H1 (cell line): ENCODE measurements around the gene DEK. TPM values are rescaled to one million over a fixed set of nuclear protein-coding genes. Genes with fewer than 3 reads are reported as not detected.
A peak's percentile ranks its signal among the peaks of the same experiment; 100 is the strongest.

Source experiments
- CTCF ChIA-PET: fragments of 300-600 bp; sonication (Branson Sonifier 250); formaldehyde crosslinking; loops from one replicate; lab custom pipeline; 2021; ENCODE audit not compliant: partially characterized antibody; lab: Charles Lee
- POLR2A ChIA-PET: fragments of 300-600 bp; sonication (Branson Sonifier 250); formaldehyde crosslinking; loops from one replicate; lab custom pipeline; 2021; ENCODE audit warnings: inconsistent platforms; ENCODE audit not compliant: partially characterized antibody; lab: Charles Lee
- DNase-seq, 2 experiments: peaks; one replicate each; pipeline versions ENCODE4 v3.0.0 to v3.0.0-alpha.2; 2010 to 2022; ENCODE audit warnings: low spot score in 2 of 2, low read depth in 1 of 2, mixed read lengths in 1 of 2
- FAIRE-seq: peaks from 2 replicates; lab custom pipeline; 2011; peaks lifted over from hg19 to GRCh38; lab: Jason Lieb, UNC
- H2AFZ ChIP-seq: 2 replicates; pipeline ENCODE4 v1.8.1; 2012; ENCODE audit warnings: low read length, inconsistent platforms
- H2AK5ac ChIP-seq: 2 replicates; pipeline ENCODE4 v1.6.1; 2013; ENCODE audit warnings: low read depth, low read length
- H2BK120ac ChIP-seq: replicated peaks from 2 replicates; pipeline ENCODE3; 2013; ENCODE audit warnings: low read depth, low read length, inconsistent platforms
- H2BK12ac ChIP-seq: 2 replicates; pipeline ENCODE4 v1.6.1; 2013; ENCODE audit warnings: low read depth, low read length
- H2BK15ac ChIP-seq: 2 replicates; pipeline ENCODE4 v1.6.1; 2013; ENCODE audit warnings: low read length
- H2BK20ac ChIP-seq: 2 replicates; pipeline ENCODE4 v1.6.1; 2013; ENCODE audit warnings: low read length
- H2BK5ac ChIP-seq: 2 replicates; pipeline ENCODE4 v1.6.1; 2013; ENCODE audit warnings: low read depth, low read length
- H3K14ac ChIP-seq: 2 replicates; pipeline ENCODE4 v1.6.1; 2013; ENCODE audit warnings: inconsistent platforms; ENCODE audit not compliant: insufficient read length
- H3K18ac ChIP-seq: 2 replicates; pipeline ENCODE4 v1.6.1; 2013; ENCODE audit warnings: low read length; ENCODE audit errors: extremely low read depth
- H3K23ac ChIP-seq: 2 replicates; pipeline ENCODE4 v1.6.1; 2013; ENCODE audit warnings: inconsistent platforms; ENCODE audit not compliant: insufficient read length
- H3K23me2 ChIP-seq: 2 replicates; pipeline ENCODE4 v1.6.1; 2013; ENCODE audit warnings: low read depth, low read length
- H3K27ac ChIP-seq: 2 replicates; pipeline ENCODE4 v1.6.1; 2011; ENCODE audit warnings: low read depth, low read length, inconsistent platforms
- H3K27me3 ChIP-seq, 4 experiments: replicated peaks in 1 of 4; 1 replicate in 1 of 4; 2 replicates in 3 of 4; pipeline versions ENCODE4 v1.6.1 to v1.8.1; 2011 to 2013; ENCODE audit warnings: low read length in 3 of 4, mild to moderate bottlenecking in 3 of 4, inconsistent platforms in 2 of 4, mixed read lengths in 2 of 4, moderate library complexity in 1 of 4; ENCODE audit not compliant: control insufficient read depth in 3 of 4, insufficient read depth in 3 of 4; ENCODE audit errors: extremely low read depth in 1 of 4
- H3K36me3 ChIP-seq, 4 experiments: 2 replicates each; pipeline versions ENCODE4 v1.6.1 to v1.8.1; 2011 to 2013; ENCODE audit warnings: mild to moderate bottlenecking in 4 of 4, low read length in 3 of 4, moderate library complexity in 2 of 4, control low read depth in 1 of 4, inconsistent platforms in 1 of 4; ENCODE audit not compliant: insufficient read depth in 4 of 4, control insufficient read depth in 2 of 4
- H3K4ac ChIP-seq: replicated peaks from 2 replicates; pipeline ENCODE3; 2013; ENCODE audit warnings: low read length, low read depth, mixed read lengths, inconsistent platforms; ENCODE audit not compliant: insufficient read length
- H3K4me1 ChIP-seq, 4 experiments: replicated peaks in 1 of 4; 1 replicate in 1 of 4; 2 replicates in 3 of 4; pipeline versions ENCODE4 v1.6.1 to v1.8.1; 2011 to 2013; ENCODE audit warnings: low read length in 3 of 4, inconsistent platforms in 2 of 4, mixed read lengths in 1 of 4; ENCODE audit not compliant: insufficient read depth in 4 of 4, control insufficient read depth in 3 of 4
- H3K4me2 ChIP-seq, 2 experiments: 2 replicates each; pipeline versions ENCODE4 v1.6.1 to v1.8.1; 2011 to 2013; ENCODE audit warnings: low read depth in 2 of 2, low read length in 2 of 2, control low read depth in 1 of 2, inconsistent platforms in 1 of 2, mild to moderate bottlenecking in 1 of 2; ENCODE audit not compliant: insufficient read depth in 1 of 2
- H3K4me3 ChIP-seq, 4 experiments: fragments of 200-600, 300-600 bp in 1 of 4; sonication (generic), shearing (Covaris generic), sonication (Bioruptor Twin) in 1 of 4; 2 replicates each; pipeline versions ENCODE4 v1.5.1 to v1.8.1; 2011 to 2016; ENCODE audit warnings: low read length in 4 of 4, low read depth in 3 of 4, control low read depth in 2 of 4, inconsistent platforms in 2 of 4, mild to moderate bottlenecking in 2 of 4, mixed read lengths in 1 of 4, moderate library complexity in 1 of 4; ENCODE audit not compliant: insufficient read depth in 2 of 4; ENCODE audit errors: extremely low read depth in 1 of 4
- H3K56ac ChIP-seq: replicated peaks from 2 replicates; pipeline ENCODE3; 2013; ENCODE audit warnings: low read depth, mild to moderate bottlenecking, mixed read lengths, low read length, inconsistent platforms; ENCODE audit not compliant: insufficient read length
- H3K79me1 ChIP-seq: 2 replicates; pipeline ENCODE4 v1.6.1; 2013; ENCODE audit warnings: low read depth, low read length, control low read depth
- H3K79me2 ChIP-seq, 2 experiments: 2 replicates each; pipeline versions ENCODE4 v1.6.1 to v1.8.1; 2012 to 2013; ENCODE audit warnings: low read length in 2 of 2, mild to moderate bottlenecking in 2 of 2, inconsistent platforms in 1 of 2; ENCODE audit not compliant: insufficient read depth in 2 of 2, control insufficient read depth in 1 of 2
- H3K9ac ChIP-seq, 4 experiments: replicated peaks in 1 of 4; 1 replicate in 1 of 4; 2 replicates in 3 of 4; pipeline versions ENCODE4 v1.6.1 to v1.8.1; 2011 to 2013; ENCODE audit warnings: low read depth in 3 of 4, low read length in 3 of 4, control low read depth in 2 of 4, mild to moderate bottlenecking in 2 of 4, moderate library complexity in 2 of 4, inconsistent platforms in 1 of 4; ENCODE audit errors: extremely low read depth in 1 of 4
- H3K9me3 ChIP-seq, 2 experiments: 2 replicates each; pipeline versions ENCODE4 v1.6.1 to v1.8.1; 2012 to 2013; ENCODE audit warnings: mild to moderate bottlenecking in 2 of 2, moderate library complexity in 2 of 2, control low read depth in 1 of 2, inconsistent platforms in 1 of 2, low read depth in 1 of 2, low read length in 1 of 2, mixed read lengths in 1 of 2; ENCODE audit not compliant: insufficient read depth in 2 of 2
- H4K20me1 ChIP-seq, 2 experiments: replicated peaks in 1 of 2; 2 replicates each; pipeline versions ENCODE3 to v1.8.1; 2011 to 2013; ENCODE audit warnings: inconsistent platforms in 2 of 2, low read length in 2 of 2, mild to moderate bottlenecking in 1 of 2; ENCODE audit not compliant: insufficient read depth in 2 of 2, control insufficient read depth in 1 of 2
- H4K5ac ChIP-seq: 2 replicates; pipeline ENCODE4 v1.6.1; 2013; ENCODE audit warnings: low read length, low read depth, mixed read lengths, inconsistent platforms; ENCODE audit not compliant: insufficient read length
- H4K8ac ChIP-seq: 2 replicates; pipeline ENCODE4 v1.8.0; 2013; ENCODE audit warnings: mild to moderate bottlenecking, moderate library complexity, low read length, inconsistent platforms; ENCODE audit not compliant: insufficient read depth; ENCODE audit errors: extremely low read depth
- H4K91ac ChIP-seq: replicated peaks from 2 replicates; pipeline ENCODE3; 2013; ENCODE audit warnings: low read length, mixed read lengths, inconsistent platforms; ENCODE audit not compliant: insufficient read length
- BRCA1 ChIP-seq: IDR thresholded peaks from 2 replicates; pipeline ENCODE4 v1.6.1; 2012; ENCODE audit warnings: low read depth, low read length, improper control_type of control experiment
- GABPA ChIP-seq: IDR thresholded peaks from 2 replicates; pipeline ENCODE4 v1.6.1; 2011; ENCODE audit warnings: mild to moderate bottlenecking, low read length, moderate library complexity, borderline replicate concordance; ENCODE audit not compliant: insufficient read depth
- JUND ChIP-seq: IDR thresholded peaks from 2 replicates; pipeline ENCODE4 v1.6.1; 2011; ENCODE audit warnings: mild to moderate bottlenecking, improper control_type of control experiment, low read length
- MAFK ChIP-seq: IDR thresholded peaks from 2 replicates; pipeline ENCODE4 v1.6.1; 2012; ENCODE audit warnings: low read depth, mild to moderate bottlenecking, improper control_type of control experiment, low read length
- NRF1 ChIP-seq: IDR thresholded peaks from 2 replicates; pipeline ENCODE4 v1.6.1; 2011; ENCODE audit warnings: mild to moderate bottlenecking, low read depth, low read length, improper control_type of control experiment
- RFX5 ChIP-seq: IDR thresholded peaks from 2 replicates; pipeline ENCODE4 v1.6.1; 2011; ENCODE audit warnings: low read depth, low read length, improper control_type of control experiment, borderline replicate concordance
- SAP30 ChIP-seq: fragments of 300-600 bp; sonication (generic); IDR thresholded peaks from 2 replicates; pipeline ENCODE4 v1.7.1; 2012; ENCODE audit warnings: low read length, moderate library complexity, mild to moderate bottlenecking, inconsistent platforms; ENCODE audit not compliant: insufficient read depth, insufficient replicate concordance
- TAF7 ChIP-seq: optimal IDR thresholded peaks from 2 replicates; pipeline ENCODE3; 2011; ENCODE audit warnings: low read depth, mild to moderate bottlenecking, inconsistent platforms, low read length, moderate library complexity, borderline replicate concordance
- ZNF274 ChIP-seq: IDR thresholded peaks from 2 replicates; pipeline ENCODE4 v1.7.0; 2012; ENCODE audit warnings: low read length, borderline replicate concordance; ENCODE audit errors: extremely low read depth
- WGBS, 2 experiments: shearing (Covaris generic) in 1 of 2; methylation state at CpG; one replicate each; pipeline versions ENCODE4 v1.1.6 to v1.1.7; 2013 to 2015; ENCODE audit warnings: low lambda C conversion rate in 2 of 2, mixed read lengths in 2 of 2, inconsistent platforms in 1 of 2, low coverage in 1 of 2, missing lambda C conversion rate in 1 of 2; ENCODE audit not compliant: insufficient replicate concordance in 2 of 2, insufficient coverage in 1 of 2, insufficient read length in 1 of 2; ENCODE audit errors: extremely low coverage in 1 of 2, missing lambda C conversion rate in 1 of 2; 5-methylcytosine and 5-hydroxymethylcytosine counted together
- polyA plus RNA-seq, 7 experiments: library from polyadenylated mRNA; depleted of rRNA in 3 of 7; stranded (reverse) in 5 of 7; unstranded in 2 of 7; fragments of >200 nt in 5 of 7; fragments of 200-250 nt in 2 of 7; gene quantifications; 1 replicate in 5 of 7; 2 replicates in 1 of 7; 4 replicates in 1 of 7; pipeline versions ENCODE4 v1.2.1 to v1.2.3, GENCODE V29; 2011 to 2013; ENCODE audit warnings: missing spikeins in 2 of 7, mixed read lengths in 2 of 7
- total RNA-seq: library from RNA; stranded (reverse); fragmentation: NEBNext Ultra II Directional; extraction: Animal tissue kit (Norgen Biotek cat#: 25700); gene quantifications from 2 replicates; pipeline ENCODE4 v1.2.1, GENCODE V29; 2021
- TF ChIP-seq, protein P1 (sequence below): IDR thresholded peaks from 2 replicates; pipeline ENCODE4 v1.6.1; 2011; ENCODE audit warnings: low read depth, mild to moderate bottlenecking, low read length; ENCODE audit not compliant: insufficient read depth
- TF ChIP-seq, protein P2 (sequence below): IDR thresholded peaks from 2 replicates; pipeline ENCODE4 v1.6.1; 2011; ENCODE audit warnings: low read length, improper control_type of control experiment

The DEK gene
- total and polyA plus RNA-seq, 2 of the 8 experiments (the other 6 are each of a cell fraction or from before 2014, with no cell fraction given): 40.0 to 228 TPM

DNA sequence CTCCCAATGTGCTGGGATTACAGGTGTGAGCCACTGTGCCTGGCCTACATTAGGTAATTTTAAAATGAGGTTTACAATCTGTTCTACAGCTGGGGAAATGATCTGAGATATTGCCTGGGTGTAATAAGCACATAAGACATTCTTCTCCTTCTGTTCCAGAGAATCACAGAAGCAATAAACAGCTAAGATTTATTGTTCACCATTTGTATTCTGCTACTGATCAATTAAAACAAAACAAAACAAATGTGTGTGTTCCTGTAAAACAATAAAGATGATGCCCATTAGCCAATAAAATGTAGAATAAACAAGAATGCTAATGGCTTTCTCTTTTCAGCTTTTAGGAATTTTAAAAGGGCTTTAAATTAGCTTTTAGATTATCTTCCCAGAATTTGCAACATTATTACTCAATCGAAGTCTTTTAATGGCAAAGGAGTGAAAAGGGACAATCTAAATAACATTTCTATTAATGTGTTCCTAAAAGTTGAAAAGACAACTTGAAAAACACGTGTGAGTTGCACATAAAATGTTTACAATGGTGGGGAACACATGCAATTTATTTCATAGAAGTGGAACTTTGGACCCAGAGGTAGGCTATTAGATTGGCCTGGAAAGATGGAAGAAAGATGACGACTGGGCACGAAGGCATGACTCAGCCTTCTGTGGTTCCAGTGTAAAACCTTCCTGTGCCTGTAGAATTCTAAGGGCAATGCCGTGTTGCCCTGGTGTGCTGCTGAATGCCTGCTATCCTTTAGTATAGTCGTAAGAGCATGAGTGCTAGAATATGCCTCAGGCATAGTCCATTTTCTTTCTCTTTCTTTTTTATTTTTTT, 29.0 kb upstream of the DEK start:
- Histone ChIP-seq H3K79me1 (no peaks in the 10 kb centered on the region), H3K4me3 (no peak overlapping the region), H2BK12ac (no peak overlapping the region), H3K79me2 (no peaks in the 10 kb centered on the region), H3K56ac (no peak overlapping the region), H3K14ac (no peak overlapping the region), H3K23ac (no peak overlapping the region), H3K18ac (no peak overlapping the region), H2AK5ac (no peak overlapping the region), H3K4me2 (no peak overlapping the region), H4K8ac (no peak overlapping the region), H2AFZ (no peak overlapping the region), H2BK15ac (no peak overlapping the region), H2BK5ac (no peak overlapping the region), H3K4me1 (peaks cover 0 to 3% (median 3%) of the 10 kb centered on the region in 4 experiments; a peak in 2 of 7 replicates), H2BK20ac (no peak overlapping the region), H3K9me3 (no peaks in the 10 kb centered on the region), H4K20me1 (no peaks in the 10 kb centered on the region), H3K9ac (no peak overlapping the region), H3K27ac (no peak overlapping the region), H4K5ac (no peak overlapping the region), H2BK120ac (no peak overlapping the region), H3K27me3 (no peaks in the 10 kb centered on the region), H3K4ac (no peak overlapping the region), H3K36me3 (no peaks in the 10 kb centered on the region), H4K91ac (no peak overlapping the region), H3K23me2 (no peaks in the 10 kb centered on the region)
- 84% methylated on average over 6 of the region's 6 CpGs; no CpG with 5 or more reads in 1 of the 2 experiments for WGBS, 2 experiments
- no peak for FAIRE-seq
- POLR2A ChIA-PET: no interaction called here
- no peak for DNase-seq
- CTCF ChIA-PET: no interaction called here
- TF ChIP-seq ZNF274 (no peak), TAF7 (no peak), RFX5 (no peak), SAP30 (no peak), GABPA (no peak), BRCA1 (no peak), NRF1 (no peak), JUND (no peak), MAFK (peak; percentile 61; the same call in 1 of the 2 replicates)
- TF ChIP-seq, protein P1, sequence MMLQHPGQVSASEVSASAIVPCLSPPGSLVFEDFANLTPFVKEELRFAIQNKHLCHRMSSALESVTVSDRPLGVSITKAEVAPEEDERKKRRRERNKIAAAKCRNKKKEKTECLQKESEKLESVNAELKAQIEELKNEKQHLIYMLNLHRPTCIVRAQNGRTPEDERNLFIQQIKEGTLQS: no peak
- TF ChIP-seq, protein P2, sequence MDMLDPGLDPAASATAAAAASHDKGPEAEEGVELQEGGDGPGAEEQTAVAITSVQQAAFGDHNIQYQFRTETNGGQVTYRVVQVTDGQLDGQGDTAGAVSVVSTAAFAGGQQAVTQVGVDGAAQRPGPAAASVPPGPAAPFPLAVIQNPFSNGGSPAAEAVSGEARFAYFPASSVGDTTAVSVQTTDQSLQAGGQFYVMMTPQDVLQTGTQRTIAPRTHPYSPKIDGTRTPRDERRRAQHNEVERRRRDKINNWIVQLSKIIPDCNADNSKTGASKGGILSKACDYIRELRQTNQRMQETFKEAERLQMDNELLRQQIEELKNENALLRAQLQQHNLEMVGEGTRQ: no peak
